SW480 (cell line): ENCODE results near the gene IQSEC3.

ENCODE experiments used
- DNase-seq: peaks from one replicate; pipeline ENCODE4 v3.0.0-alpha.2; 2016; ENCODE audit warnings: low spot score

The IQSEC3 gene

DNA sequence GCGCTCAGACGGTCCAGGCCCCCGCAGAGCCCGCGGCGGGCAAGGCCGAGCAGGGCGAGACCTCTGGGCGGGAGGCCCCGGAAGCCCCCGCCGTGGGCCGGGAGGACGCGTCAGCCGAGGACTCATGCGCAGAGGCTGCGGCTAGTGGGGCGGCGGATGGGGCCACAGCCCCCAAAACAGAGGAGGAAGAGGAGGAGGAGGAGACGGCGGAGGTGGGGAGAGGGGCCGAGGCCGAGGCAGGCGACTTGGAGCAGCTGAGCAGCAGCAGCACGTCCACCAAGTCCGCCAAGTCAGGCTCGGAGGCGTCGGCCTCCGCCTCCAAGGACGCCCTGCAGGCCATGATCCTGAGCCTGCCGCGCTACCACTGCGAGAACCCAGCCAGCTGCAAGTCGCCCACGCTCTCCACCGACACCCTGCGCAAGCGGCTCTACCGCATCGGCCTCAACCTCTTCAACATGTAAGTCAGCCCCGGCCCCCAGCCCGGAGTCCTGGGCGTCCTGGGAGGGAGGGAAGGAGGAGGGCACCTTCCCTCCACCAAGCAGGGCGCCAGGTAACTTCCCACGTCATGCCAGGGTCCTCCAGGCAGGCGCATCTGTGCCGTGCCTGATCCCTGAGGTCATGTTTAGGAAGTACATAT lies 72.4 kb downstream of the IQSEC3 start:
- no peak for DNase-seq

DNA sequence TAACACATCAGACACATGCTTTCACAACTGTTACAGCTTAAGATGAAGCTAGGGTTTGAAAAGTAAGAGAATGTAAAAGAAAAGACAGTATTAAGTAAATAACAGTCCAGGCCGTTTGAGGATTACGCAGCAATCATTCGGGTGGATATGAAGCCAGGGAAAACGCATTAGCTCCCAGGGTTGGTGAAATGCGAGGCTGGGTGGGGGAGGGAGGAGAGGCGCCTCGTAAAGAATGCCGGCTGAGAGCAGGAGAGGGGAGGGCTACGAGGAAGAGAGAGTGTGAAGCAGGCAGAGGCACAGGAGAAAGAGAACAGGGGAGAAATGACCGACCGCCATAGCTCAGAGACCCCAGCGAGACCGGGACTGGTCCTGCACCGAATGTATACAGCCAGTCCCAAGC lies 73.0 kb downstream of the IQSEC3 start:
- DNase-seq, result no peak

DNA sequence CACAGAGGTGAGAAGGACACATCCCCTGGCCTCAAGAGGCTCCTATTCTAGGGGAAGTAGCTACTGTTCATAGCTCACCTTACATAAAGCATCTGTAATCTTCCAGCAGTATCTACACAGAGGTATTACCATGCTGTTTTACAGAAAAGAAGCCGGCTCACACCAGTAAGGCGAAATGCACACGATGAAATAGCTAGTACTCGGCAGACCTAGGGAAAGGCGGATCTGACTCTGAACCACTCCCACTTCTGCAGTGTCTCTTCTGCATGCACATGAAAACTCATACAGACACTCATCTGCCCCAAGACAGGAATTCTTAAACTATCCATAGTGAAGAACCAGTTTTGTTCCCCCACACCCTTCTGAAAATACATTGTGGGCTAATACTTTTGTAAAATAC lies 73.6 kb downstream of the IQSEC3 start:
- no peak for DNase-seq

DNA sequence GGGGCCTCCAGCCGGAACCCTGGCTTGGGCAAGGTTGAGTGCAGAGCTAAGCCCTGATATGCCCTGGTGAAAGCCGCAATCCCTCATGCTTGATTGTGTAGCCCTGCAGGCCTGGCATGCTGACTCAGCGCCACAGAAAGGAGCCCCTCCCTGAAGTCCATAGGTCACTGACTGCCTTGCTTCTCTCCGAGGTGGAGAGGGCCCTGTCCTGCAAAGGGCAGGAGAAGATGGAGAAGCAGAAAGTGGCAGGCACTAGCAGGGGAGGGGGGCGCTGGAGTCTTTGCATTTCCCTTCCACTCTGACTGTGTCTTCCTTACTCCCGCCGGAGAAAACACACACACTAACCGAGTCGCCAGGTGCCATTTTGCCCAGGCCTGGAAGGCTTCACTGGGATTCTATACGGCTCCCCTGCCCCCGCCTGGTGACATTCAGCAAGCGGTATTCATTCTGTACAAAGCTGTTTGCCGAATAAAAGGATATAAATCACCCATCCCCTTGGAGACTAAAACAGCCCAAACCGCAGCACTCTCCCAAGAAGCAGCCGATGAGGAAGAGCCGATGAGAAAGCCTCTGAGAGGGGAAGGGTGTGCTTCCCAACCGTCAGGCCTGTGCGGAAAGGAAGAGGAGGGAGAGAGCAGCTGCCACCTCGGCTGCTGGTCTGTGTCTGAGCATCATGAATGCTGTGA lies 77.5 kb downstream of the IQSEC3 start:
- DNase-seq, result peak; percentile 94

DNA sequence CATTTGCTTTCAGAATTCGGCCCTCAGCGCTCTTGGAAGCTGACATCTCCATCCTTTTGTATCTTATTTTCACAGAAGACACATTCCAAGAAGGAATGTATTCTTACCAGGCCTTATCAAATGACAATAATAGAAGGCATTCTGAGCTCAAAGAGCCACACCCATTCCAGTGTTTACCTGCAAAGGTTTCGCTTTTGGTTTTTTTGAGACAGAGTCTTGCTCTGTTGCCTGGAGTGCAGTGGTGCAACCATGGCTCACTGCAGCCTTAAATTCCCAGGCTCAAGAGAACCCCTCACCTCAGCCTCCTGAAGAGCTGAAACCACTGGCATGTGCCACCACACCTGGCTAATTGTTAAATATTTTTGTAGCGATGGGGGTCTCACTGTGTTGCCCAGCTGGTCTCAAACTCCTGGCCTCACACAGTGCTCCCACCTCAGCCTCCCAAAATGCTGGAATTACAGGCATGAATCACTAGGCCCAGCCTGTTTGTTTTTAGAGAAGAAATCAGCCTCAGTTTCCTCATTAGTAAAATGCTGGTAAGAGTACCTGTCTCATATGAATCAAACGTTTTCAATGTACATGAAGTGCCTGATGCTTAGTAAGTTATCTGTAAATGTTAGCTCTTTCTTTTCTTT lies 78.2 kb downstream of the IQSEC3 start:
- DNase-seq, result peak; percentile 62

DNA sequence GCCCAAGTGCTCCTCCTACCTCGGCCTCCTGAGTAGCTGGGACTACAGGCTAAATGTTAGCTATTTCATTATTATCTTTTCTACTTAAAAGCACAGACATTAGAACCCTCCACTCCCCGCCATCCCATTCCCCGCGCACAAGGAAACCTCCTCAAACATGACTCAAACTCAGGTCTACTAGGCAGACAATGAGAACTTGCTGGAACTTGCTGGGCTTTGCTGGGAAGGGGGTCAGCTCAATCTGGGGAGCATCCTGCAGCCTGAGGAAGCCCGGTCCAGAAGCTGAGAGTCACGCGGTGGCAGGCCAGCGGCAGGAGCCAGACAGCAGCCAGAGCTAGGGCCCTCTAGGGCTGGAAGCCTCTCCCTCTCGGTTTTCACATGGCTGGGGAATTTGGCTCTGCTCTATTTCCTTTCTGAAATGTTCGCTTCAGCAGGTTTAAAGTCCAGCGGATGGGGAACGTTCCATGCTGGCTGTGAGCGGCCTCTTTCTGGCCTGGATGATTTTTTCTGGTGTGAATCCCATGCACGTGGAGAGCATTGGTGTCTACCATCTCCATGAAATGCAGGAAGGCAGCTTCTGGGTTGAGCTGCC lies 78.9 kb downstream of the IQSEC3 start:
- DNase-seq, result no peak

DNA sequence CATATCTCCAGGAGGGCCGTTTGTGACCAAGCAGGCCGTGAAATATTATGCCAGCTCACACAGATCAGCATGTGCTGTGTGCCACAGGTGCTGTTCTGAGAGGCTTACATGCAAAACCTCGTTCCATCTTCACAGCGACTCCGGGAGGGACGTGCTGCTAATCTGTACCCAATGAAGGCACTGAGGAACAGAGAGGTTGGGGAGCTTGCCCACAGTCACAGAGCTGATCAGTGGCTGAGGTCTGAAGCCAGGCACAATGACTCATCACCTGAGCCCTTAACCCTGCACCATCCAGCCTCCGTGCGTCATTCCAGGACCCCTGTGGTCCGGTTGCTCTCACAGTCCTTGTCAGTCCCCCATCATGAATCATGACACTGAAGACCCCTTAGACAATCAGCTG lies 80.7 kb downstream of the IQSEC3 start:
- DNase-seq, result no peak

DNA sequence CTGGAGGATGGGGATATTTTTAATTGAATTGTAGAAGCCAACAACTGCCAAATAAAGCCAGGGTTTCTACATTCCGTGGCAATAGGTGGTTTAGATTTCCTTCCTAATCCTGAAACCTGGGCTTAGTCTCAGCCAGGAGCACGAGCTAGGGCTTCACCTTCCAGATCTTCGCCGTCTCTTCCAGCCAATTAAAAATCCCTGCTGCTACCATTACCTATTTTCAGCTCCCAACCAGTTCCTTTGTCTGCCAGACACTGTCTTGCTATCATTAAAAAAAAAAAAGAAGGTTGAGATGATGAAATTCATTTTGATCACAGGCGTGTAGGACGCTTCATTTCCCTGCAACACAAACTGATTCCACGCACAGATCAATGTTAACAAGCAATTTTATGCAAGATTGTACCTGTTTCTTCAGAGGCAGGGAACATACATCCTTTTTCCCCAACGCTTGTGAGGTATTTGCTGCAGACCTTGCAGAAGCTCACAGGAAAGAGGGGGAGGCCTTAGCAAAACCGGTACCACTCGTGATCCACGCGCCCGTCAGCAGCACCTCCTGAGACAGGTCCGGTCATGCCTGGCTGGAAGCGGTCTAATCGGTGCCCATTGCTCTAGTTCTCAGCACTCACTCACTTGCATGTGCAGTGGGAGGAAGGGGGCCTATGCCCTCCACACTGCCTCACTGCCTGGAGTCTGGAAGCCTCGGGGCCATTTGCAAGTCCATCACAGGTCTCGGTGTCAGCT lies 82.3 kb downstream of the IQSEC3 start:
- no peak for DNase-seq

DNA sequence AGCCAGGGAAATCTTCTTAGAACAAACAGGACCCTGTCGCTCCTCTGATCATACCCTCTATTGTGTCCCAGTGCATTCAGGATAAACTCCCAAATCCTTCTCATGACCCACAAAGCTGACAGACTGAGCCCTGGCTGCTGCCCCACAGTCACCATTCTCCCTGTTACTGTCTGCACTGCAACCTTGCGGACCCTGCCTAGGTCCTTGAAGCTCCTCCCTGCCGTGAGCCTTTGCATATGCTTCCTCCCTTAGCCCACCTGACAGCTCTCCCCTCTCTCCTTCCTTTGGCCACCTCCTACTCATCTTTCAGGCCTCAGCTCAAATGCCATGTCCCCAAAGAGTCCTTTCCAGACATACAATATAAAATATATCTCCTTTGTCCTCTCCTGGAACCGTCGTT lies 85.0 kb downstream of the IQSEC3 start:
- no peak for DNase-seq

DNA sequence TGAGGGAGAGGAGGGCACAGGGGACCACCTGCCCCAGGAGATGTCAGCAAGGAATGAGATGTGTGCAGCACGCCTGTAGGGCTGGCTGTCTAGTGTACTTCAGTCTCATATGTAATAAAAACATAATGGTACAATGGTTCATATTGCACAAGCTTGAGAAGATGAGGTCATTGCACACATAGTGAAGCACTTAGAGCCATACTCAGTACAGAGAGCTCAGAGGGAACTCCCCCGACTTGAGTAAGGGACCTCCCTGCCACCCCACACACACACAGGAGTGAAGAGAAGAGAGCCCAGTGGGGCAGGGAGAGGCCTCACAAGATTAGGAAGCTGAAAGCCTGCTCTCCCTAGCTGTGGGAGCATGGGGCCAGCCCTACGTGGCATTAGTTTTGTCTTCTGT lies 85.9 kb downstream of the IQSEC3 start:
- DNase-seq, result no peak

DNA sequence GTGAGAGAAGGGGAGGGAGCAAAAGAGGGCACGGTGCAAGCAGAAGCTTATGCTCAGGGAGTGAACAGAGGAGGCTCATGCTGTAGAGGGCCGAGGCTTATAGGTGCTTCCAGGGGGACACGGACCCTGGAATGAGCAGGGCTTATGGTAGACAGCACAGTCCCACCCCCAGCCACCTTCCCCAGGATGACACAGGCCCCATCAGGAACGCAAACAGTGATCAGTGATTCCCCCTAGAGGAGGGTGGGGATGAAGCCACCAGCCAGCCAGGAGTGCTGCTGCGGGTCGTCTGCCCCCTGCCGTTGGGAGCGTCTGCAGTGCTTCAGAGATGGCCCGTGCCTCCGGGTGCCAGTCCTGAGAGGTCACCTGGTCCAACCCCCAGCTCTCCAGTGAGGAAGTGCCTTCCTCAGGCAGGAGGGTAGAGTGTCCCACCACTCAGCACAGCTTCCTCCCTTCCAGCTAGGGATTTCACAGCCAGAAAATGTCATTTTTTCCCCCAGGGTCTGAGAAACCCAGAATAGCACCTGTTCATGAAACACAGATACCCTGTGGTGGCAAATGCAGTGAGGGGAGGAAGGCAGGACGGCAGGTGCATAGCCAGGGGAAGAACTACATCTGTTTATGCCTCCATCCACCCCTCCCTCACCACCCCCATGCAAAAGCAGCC lies 86.6 kb downstream of the IQSEC3 start:
- peak; percentile 87 for DNase-seq

DNA sequence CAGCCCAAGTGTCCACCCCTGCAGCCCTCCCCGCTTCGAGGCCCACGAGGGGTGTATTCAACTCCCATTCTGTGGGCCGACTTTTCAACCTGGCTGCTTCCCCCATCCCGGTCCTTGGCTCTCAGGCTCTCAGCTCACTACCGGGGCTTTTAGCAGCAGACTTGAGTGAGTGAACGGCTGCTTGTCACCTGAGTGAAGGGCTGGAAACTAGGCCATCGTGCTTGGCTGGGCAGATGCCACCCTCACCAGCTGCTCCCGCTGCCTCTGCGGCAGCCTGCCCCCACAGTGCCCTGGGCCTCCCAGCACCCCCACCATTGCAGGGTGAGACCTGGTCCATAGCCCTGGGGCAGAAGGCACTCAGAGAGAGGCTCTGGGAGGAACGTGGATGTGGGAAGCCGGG lies 87.5 kb downstream of the IQSEC3 start:
- DNase-seq, result no peak

DNA sequence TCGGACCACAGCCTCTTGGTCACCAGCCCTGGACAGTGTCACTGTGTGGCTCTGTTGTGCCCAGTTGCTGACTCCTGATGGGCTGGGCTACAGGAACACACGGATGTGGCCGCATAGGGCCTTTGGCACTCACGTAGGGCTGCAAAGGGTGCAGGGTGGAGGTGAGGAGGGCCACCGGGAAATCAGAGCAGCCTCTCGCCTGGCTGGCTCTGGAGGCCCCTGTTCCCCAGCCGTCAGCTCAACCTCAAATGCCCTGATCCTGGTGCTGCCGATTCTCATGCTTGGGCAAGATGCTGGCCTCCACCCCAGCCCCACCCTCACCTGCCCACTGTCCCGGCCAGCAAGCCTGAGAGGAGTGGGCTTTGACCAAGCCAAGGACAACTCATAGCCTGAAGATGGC lies 88.4 kb downstream of the IQSEC3 start:
- no peak for DNase-seq

DNA sequence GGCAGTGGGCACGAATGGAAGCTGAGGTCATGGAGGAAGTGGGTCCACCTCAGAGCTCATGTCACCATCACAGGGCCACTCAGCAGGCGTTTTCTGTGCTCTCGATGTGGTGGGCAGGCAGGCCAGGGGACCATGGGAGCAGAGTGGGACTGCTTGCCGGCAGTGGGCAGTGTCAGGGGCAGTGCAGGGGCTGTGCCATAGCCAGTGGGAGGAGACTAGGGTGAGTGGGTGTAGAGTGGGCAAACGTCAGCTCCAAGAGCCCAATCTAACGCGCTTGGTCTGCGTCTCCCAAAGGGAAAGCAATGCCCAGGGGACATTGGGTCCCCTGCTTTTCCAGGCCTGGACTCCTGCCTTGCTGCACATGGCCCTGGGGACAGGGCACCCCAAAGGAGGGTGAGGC lies 89.1 kb downstream of the IQSEC3 start:
- no peak for DNase-seq

DNA sequence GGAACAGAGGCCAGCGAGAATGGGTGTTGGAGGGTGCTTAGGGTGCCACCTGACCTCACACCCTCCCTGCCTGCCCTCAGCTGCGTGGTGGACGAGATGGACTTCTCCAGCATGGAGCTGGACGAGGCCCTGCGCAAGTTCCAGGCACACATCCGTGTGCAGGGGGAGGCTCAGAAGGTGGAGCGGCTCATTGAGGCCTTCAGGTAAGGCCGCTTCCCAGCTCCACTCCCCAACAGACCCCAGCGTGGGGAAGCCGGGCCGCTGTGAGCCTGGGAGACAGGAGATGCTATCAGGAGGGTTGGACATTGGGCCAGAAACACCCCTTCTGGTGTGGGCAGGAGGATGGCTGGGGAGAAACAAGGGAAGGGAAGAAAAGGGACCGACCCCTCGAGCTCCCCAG lies 90.4 kb downstream of the IQSEC3 start:
- DNase-seq, result no peak

DNA sequence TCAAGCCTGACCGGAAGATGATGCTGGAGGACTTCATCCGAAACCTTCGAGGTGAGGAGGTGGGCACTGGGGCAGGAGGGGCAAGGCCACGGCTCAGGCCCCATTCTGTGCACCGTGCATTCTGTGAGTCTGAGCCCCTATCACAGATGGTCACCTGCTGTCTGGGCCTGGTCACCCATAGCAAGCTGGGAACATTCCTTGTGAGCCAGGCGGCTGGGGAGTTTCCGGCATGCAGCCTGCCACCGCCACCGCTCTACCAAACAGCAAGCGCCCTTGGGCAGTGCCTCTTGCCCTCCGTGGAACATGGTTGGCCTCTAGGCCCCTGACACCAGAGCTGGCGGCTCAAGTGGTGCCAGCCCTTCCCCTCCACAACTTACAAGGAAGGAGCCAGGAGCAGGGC lies 91.1 kb downstream of the IQSEC3 start:
- no peak for DNase-seq

DNA sequence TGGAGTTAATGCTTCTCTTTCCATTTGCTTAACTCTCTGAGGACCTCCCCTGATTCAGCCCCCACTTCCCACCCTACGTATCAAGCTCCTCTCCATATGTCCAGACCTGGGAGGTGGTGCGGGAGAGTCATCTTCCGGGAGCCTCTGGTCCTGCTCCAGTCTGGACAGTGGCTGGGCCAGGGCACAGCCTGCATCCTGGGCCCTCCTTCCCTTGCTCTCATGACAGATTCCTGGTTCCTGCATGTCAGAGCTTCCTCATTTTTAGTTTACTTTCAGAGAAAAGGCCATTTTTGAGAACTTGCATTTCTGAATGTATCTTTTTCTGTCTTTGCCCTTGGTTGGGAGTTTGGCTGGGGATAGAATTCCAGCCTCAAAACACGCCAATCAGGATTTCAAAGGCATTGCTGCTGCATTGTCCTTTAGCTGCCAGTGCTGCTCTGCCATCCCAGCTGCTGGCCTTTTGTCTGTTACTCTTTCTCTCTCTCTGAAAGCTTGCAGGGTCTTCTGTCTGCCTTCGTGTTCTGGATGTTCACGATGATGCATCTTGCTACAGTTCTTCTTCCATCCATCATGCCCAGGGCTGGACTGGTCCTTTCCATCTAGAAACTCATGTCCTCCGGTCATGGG lies 92.7 kb downstream of the IQSEC3 start:
- no peak for DNase-seq

DNA sequence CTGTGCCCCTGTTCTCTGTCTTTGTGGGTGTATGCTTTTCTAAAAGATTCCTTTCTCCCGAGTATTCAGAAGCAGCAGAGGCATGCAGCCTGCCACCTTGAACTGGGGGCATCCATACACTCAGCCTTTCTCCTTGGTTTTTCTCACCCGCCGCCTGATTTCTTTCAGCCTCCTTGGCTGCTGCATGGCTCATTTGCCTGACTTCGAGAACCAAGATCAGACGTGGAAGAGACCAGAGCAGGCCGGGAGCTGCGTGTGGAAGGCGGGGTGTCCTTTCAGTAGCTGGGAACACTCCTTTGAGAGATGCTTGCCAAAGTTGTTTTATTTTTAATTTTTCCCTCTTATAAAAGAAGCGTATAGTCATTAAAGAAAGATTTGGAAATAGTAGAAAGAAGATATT lies 94.3 kb downstream of the IQSEC3 start:
- DNase-seq, result no peak

DNA sequence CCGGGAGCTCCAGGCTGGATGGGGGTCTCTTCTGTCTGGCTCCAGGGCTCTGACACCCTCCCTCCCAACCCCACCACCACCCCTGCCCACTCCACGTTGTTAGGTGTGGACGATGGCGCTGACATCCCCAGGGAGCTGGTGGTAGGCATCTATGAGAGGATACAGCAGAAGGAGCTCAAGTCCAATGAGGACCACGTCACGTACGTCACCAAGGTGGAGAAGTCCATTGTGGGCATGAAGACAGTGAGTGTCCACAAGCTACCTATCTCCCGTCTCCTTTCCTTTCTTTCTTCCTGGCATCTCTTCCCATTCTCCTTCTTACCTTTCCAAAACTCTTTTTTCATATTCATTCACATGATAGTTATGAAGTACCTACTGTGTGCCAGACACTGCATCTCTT lies 95.3 kb downstream of the IQSEC3 start:
- DNase-seq, result no peak

DNA sequence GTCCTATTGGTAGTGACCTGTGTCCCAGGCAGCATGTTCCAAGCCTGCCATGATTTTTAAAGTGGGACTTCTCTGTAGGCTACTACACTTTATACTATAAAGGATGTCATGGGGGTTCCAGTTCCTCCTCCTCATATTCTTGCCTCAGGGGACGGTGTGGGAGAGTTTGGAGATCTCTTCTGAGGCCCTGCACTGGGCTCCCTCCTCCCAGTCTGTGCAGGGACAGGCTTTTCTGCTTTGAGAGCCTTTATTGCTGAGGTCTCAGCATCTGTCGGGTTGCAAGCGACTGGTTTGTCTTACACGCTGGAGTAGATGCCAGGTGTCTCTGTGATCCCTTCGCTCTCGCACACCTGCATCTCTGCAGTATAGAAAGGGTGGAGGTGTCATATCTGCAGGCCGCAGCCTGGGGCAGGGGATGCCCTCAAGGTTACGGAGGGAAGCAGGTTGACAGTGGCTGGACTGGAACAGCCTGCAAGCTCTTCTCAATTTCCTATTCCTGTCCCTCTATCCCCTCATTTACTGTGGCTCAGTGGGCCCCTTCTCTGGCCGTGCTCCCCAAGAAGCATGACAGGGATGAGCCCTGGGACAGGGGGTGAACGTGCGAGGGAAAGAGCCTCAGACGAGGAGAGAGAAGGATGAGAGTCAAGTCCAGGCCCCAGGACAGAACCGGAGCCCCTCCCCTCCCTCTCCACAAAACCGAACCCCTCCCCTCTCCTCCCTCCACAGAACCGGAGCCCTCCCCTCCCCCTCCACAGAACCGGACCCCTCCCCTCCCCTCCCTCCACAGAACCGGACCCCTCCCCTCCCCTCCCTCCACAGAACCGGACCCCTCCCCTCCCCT lies 96.1 kb downstream of the IQSEC3 start:
- DNase-seq, result peak; percentile 31
